ENCODE measurements around the gene BRD3. TPM values are rescaled to one million over a fixed set of nuclear protein-coding genes. Genes with fewer than 3 reads are reported as not detected.

Gene BRD3
- total and polyA plus RNA-seq, 2 of the 8 experiments (the other 6 are each of a cell fraction or from before 2014, with no cell fraction given), result 31.0 to 82.7 TPM

GRCh38 chr9:134064711-134065110 is 3.1 kb downstream of the BRD3 start:
- Histone ChIP-seq H4K8ac (ENCODE audit: extremely low read depth, insufficient read depth, low read length) (peak overlapping the region; percentile 66; the same call in 1 of the 2 replicates), H3K56ac (replicated peaks; ENCODE audit: insufficient read length, low read depth, low read length) (peak overlapping the region; percentile 1), H3K4me3 (ENCODE audit: extremely low read depth in 1 of 4, insufficient read depth in 2 of 4, low read depth in 3 of 4, low read length in 4 of 4) (no peak overlapping the region), H2AFZ (ENCODE audit: low read length) (no peak overlapping the region), H3K23ac (ENCODE audit: insufficient read length) (no peak overlapping the region), H3K79me1 (ENCODE audit: low read depth, low read length) (peaks cover 25% of the 10 kb centered on the region), H3K9ac (replicated peaks in 1 of 4; ENCODE audit: extremely low read depth in 1 of 4, low read depth in 3 of 4, low read length in 3 of 4) (no peak overlapping the region), H4K5ac (ENCODE audit: insufficient read length, low read depth, low read length) (no peak overlapping the region), H3K23me2 (ENCODE audit: low read depth, low read length) (peaks cover 5% of the 10 kb centered on the region), H3K4ac (replicated peaks; ENCODE audit: insufficient read length, low read depth, low read length) (no peak overlapping the region), H2BK12ac (ENCODE audit: low read depth, low read length) (no peak overlapping the region), H3K4me2 (ENCODE audit: insufficient read depth in 1 of 2, low read depth in 2 of 2, low read length in 2 of 2) (no peak overlapping the region; a peak in 1 of 4 replicates), H2BK15ac (ENCODE audit: low read length) (no peak overlapping the region), H3K36me3 (ENCODE audit: control insufficient read depth in 2 of 4, insufficient read depth in 4 of 4, low read length in 3 of 4) (no peaks in the 10 kb centered on the region; a peak in 1 of 8 replicates), H4K20me1 (replicated peaks in 1 of 2; ENCODE audit: control insufficient read depth in 1 of 2, insufficient read depth in 2 of 2, low read length in 2 of 2) (peaks cover 48 to 51% of the 10 kb centered on the region in 2 experiments), H3K27ac (ENCODE audit: low read depth, low read length) (no peak overlapping the region), H2BK120ac (replicated peaks; ENCODE audit: low read depth, low read length) (no peak overlapping the region), H2AK5ac (ENCODE audit: low read depth, low read length) (no peak overlapping the region), H2BK20ac (ENCODE audit: low read length) (no peak overlapping the region), H2BK5ac (ENCODE audit: low read depth, low read length) (no peak overlapping the region), H3K18ac (ENCODE audit: extremely low read depth, low read length) (no peak overlapping the region), H3K4me1 (replicated peaks in 1 of 4; ENCODE audit: control insufficient read depth in 3 of 4, insufficient read depth in 4 of 4, low read length in 3 of 4) (peaks cover 0 to 15% (median 9%) of the 10 kb centered on the region in 4 experiments; a peak in 5 of 7 replicates), H3K9me3 (ENCODE audit: insufficient read depth in 2 of 2, low read depth in 1 of 2, low read length in 1 of 2) (no peaks in the 10 kb centered on the region), H3K27me3 (replicated peaks in 1 of 4; ENCODE audit: control insufficient read depth in 3 of 4, extremely low read depth in 1 of 4, insufficient read depth in 3 of 4, low read length in 3 of 4) (peaks cover 0 to 6% (median 4%) of the 10 kb centered on the region in 4 experiments; a peak in 2 of 7 replicates), H3K14ac (ENCODE audit: insufficient read length) (no peak overlapping the region), H4K91ac (replicated peaks; ENCODE audit: insufficient read length, low read length) (no peak overlapping the region), H3K79me2 (ENCODE audit: control insufficient read depth in 1 of 2, insufficient read depth in 2 of 2, low read length in 2 of 2) (peaks cover 38 to 75% of the 10 kb centered on the region in 2 experiments)
- ChIA-PET CTCF (ENCODE audit: partially characterized antibody) (interaction anchor here (0.7 to 2.1 kb wide), 2 partner anchors 34 to 322 kb away, joined by 3 to 10 read pairs; no protein-coding TSS in a partner anchor), POLR2A (ENCODE audit: partially characterized antibody) (interaction anchor here (1.2 to 3.0 kb wide), 5 partner anchors 10 to 176 kb away, joined by 3 to 19 read pairs (median 3); no protein-coding TSS in a partner anchor)
- FAIRE-seq (no peak), DNase-seq (ENCODE audit: low read depth in 1 of 2, low spot score in 2 of 2) (no peak)
- 85% methylated on average over 7 of the region's 7 CpGs; no CpG with 5 or more reads in 1 of the 2 experiments for WGBS, 2 experiments (ENCODE audit: extremely low coverage in 1 of 2, insufficient coverage in 1 of 2, insufficient read length in 1 of 2, insufficient replicate concordance in 2 of 2, low coverage in 1 of 2, low lambda C conversion rate in 2 of 2, missing lambda C conversion rate in 1 of 2)
- TF ChIP-seq POLR2AphosphoS5 (IDR thresholded peaks at IDR 0.05; ENCODE audit: low read depth, low read length), result no peak
- no peak for TF ChIP-seq HDAC2 (IDR thresholded peaks at IDR 0.05; ENCODE audit: borderline replicate concordance in 1 of 2, low read depth in 2 of 2, low read length in 2 of 2)
- TF ChIP-seq CEBPB (IDR thresholded peaks at IDR 0.05; ENCODE audit: low read depth, low read length), result no peak
- TF ChIP-seq KDM1A (IDR thresholded peaks at IDR 0.05; ENCODE audit: borderline replicate concordance, low read length), result no peak
